Measurements from ENCODE around the gene ZNF543. TPM values are rescaled to one million over a fixed set of nuclear protein-coding genes. Genes with fewer than 3 reads are reported as not detected.

Gene ZNF543
- total and polyA plus RNA-seq, 9 of the 15 experiments (the other 6 are each of a cell fraction or from before 2014, with no cell fraction given) = 0.14 to 5.5 (median 2.4) TPM

- TF ChIP-seq NKRF (IDR thresholded peaks at IDR 0.05; ENCODE audit: borderline replicate concordance) (peak; percentile 36; the same call in 1 of the 2 replicates), NR2F6 (CRISPR knock-in tag; IDR thresholded peaks at IDR 0.05) (no peak), PURB (CRISPR knock-in tag; IDR thresholded peaks at IDR 0.05; ENCODE audit: low read depth) (no peak), ZNF41 (CRISPR knock-in tag; conservative IDR thresholded peaks at IDR 0.05) (no peak), RBM14 (IDR thresholded peaks at IDR 0.05; ENCODE audit: borderline replicate concordance, insufficient read depth, low read depth, low read length) (0 out of 2 replicates have a peak, but pooled peaks have one; percentile 50), RBFOX2 (IDR thresholded peaks at IDR 0.05; ENCODE audit: low read depth, low read length) (peak; percentile 98), MCM2 (IDR thresholded peaks at IDR 0.05; ENCODE audit: low read depth) (no peak), ZNF780A (CRISPR knock-in tag; IDR thresholded peaks at IDR 0.05) (no peak), ZNF551 (CRISPR knock-in tag; IDR thresholded peaks at IDR 0.05) (no peak), ZBTB5 (IDR thresholded peaks at IDR 0.05) (no peak), POLR2A (conservative IDR thresholded peaks at IDR 0.05) (peak; percentile 88), ZZZ3 (IDR thresholded peaks at IDR 0.05) (peak; percentile 95), PRMT5 (CRISPR knock-in tag; IDR thresholded peaks at IDR 0.05) (0 out of 2 replicates have a peak, but pooled peaks have one; percentile 78), RAD51 (IDR thresholded peaks at IDR 0.05; ENCODE audit: borderline replicate concordance, low read depth) (no peak), ARID1B (IDR thresholded peaks at IDR 0.05) (no peak; the same call in 1 of the 2 replicates), ZBTB8A (IDR thresholded peaks at IDR 0.05; ENCODE audit: partially characterized antibody) (no peak), SPI1 (IDR thresholded peaks at IDR 0.05; ENCODE audit: borderline replicate concordance, low read depth, low read length) (peak; percentile 87), L3MBTL2 (IDR thresholded peaks at IDR 0.05) (no peak), MTA3 (IDR thresholded peaks at IDR 0.05; ENCODE audit: borderline replicate concordance) (peak; percentile 13; the same call in 1 of the 2 replicates), RBM34 (IDR thresholded peaks at IDR 0.05; ENCODE audit: borderline replicate concordance, insufficient read depth, low read length) (no peak), ILF3 (IDR thresholded peaks at IDR 0.05; ENCODE audit: borderline replicate concordance) (no peak; the same call in 1 of the 2 replicates), RNF2 (IDR thresholded peaks at IDR 0.05) (no peak), FOXP1 (CRISPR knock-in tag; IDR thresholded peaks at IDR 0.05) (peak; percentile 78; the same call in 1 of the 2 replicates), FOXA3 (CRISPR knock-in tag; conservative IDR thresholded peaks at IDR 0.05 in 1 of 2, IDR thresholded peaks at IDR 0.05 in 1 of 2) (peak in 1 of 2 experiments; percentile 46; a peak in 1 of 4 replicates), HEY1 (CRISPR knock-in tag; IDR thresholded peaks at IDR 0.05; ENCODE audit: borderline replicate concordance) (no peak), TARDBP (IDR thresholded peaks at IDR 0.05) (no peak), SRSF3 (IDR thresholded peaks at IDR 0.05; ENCODE audit: insufficient read depth, low read length) (no peak)
Observed at GRCh38 chr19:57280165-57280961, 39.9 kb upstream of the ZNF543 start, which contains the start of gene ZNF460 (continued).
